Embryonic facial prominence (tissue), 1 donor: ENCODE results near the gene HOXD9.

Experiments
- DNase-seq: peaks from one replicate; pipeline ENCODE4 v3.0.0-alpha.2; 2016; ENCODE audit errors: extremely low spot score

Gene HOXD9

DNA sequence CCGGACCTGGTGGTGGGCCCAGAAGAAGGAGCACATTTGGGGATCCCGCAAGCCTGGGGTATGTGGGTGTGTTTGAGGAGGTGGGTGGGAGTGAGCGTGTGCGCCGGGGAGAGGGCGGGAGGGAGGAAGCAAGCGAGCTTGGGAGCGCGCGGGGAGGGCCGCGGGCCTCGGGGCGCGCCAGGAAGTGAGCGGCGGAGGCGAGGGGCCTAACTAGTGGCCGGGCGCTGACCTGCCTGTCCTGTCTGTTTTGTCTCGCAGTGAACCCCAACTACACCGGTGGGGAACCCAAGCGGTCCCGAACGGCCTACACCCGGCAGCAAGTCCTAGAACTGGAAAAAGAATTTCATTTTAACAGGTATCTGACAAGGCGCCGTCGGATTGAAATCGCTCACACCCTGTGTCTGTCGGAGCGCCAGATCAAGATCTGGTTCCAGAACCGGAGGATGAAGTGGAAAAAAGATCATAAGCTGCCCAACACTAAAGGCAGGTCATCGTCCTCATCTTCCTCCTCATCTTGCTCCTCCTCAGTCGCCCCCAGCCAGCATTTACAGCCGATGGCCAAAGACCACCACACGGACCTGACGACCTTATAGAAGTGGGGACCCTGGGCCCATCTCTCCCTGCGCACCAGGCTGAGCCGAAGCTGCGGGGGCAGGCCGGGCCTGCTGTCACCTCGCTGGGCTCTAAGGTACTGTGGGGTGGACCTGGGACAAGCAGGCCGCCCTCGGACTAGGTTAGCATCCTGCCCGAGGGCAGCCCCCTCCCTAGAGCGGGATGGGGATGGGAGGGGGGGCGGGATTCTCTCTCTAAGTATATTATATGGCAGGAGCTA, 30.0 kb downstream of the HOXD9 start:
- no peak for DNase-seq

DNA sequence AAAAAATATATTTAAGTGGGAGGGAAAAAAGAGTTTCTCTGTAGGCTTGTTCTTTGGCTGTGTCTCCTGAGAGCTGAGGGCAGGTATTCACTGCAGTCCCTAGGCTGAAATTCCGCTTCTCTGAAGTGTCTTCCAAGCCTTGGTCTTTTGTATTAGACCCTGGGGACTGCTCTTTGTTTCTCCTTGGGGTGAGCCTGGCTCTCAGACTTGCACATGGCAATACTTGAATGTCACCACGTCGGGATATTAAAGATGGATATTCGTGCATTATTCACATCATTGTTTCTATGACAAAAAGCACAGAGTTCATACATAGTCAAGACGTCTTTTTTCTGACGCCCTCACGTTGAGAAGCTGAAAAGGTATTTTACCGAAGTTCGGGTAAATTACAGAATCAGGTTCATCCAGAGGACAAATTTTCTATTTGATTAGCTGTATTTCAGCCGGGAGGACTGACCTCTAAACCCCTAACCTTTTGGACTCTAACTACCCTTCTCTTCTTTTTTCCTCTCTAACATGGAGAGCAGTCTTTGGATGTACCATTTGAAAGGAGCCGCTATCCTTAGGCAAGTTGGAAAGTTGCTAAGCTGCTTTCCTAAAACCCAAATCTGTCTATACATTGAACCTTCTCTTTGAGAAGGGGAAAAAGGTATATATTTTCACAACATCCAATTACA, 32.2 kb downstream of the HOXD9 start:
- no peak for DNase-seq

DNA sequence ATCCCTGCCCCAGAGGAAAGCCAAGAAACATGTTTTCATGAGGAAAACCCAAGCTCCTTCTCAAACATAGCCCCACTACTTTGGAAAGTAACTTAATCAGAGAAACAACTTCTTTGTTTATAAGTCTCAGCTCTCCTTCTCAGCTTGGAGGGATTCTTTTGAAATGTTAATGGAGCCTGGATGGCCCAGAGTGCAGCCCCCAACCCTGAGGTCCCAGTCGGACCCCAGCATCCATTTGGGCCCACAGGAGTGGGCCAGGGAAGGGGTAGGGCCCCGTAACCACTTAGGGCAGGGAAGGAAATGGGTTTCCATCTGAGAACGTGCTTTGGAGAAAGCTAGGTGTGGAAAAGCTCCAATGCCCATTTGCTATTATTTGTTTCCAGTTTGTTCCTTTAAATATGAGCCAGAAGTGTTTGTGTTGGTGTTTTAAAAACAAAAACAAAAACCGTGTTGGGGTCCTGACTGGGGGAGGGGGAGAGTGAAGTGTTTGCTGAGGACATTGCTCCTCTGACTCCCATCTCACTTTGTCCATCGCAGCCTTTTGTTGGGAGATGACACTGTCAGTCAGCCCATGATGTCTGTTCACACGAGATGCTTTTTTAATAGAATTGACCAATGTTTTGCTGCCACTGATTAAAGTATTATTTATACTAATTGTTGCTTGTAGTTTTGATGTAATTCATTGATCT, 33.0 kb downstream of the HOXD9 start:
- DNase-seq, result no peak

DNA sequence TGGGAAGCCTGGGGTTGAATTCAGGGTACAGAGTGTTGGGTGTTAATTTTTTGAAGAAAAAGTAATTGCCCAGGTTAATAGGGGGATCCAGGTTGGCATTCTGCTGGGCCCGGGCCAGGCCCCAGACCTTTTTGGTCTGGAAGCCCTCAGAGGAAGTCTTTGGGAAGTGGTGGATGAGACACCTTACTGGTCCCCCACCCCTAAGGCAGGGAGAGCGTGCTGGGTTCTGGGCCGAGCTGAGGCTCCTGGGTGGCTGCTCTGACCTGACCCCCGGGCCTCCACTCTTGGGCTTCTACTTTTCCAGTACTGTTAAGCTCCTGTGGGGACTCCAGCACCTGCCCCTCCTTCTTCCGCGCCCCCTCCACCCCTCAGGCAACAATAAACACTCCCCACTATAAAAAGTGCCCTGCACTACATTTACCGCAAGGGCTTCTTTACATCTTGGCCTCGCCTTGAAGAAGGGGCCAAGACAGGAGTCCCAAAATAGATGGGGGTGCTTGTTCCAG, 33.8 kb downstream of the HOXD9 start:
- no peak for DNase-seq

DNA sequence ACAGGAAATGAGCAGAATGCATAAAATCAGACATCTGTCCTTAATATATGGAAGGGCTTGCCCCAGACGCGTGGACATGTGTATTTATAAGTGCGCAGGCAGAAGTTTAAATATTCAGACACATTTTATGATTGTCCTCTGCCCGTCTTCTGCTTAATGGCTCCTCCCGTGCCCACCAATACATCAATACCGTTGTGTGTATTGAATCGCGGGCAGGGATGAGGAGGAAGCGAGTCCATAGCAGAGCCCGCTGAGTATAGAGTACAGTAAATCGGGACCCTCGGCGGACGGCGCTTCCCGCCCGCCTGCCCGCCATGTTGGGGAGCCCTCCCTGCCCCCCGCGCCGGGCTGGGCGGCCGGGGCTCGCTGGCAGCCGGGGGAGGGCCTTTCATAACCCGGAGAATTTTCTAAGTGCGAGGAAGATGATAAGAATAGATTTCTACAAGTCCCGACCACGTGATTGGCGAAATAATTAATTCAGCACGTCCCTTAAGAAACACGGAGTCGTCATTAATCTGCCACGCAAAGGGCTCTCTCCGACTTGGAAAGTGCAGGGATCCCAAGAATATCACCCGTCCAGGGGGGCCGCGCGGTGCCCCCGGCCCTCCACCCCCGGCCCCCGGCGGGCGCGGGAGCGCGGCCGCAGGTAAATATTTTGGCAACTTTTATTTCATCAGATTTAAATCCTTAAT, 34.4 kb downstream of the HOXD9 start, which contains the start of gene HOXD3:
Gene HOXD3, plus strand, starts transcription at position 501 of the 692 bp plus-strand sequence. CDS start 11,808 bp downstream, outside the sequence.
- no peak for DNase-seq

DNA sequence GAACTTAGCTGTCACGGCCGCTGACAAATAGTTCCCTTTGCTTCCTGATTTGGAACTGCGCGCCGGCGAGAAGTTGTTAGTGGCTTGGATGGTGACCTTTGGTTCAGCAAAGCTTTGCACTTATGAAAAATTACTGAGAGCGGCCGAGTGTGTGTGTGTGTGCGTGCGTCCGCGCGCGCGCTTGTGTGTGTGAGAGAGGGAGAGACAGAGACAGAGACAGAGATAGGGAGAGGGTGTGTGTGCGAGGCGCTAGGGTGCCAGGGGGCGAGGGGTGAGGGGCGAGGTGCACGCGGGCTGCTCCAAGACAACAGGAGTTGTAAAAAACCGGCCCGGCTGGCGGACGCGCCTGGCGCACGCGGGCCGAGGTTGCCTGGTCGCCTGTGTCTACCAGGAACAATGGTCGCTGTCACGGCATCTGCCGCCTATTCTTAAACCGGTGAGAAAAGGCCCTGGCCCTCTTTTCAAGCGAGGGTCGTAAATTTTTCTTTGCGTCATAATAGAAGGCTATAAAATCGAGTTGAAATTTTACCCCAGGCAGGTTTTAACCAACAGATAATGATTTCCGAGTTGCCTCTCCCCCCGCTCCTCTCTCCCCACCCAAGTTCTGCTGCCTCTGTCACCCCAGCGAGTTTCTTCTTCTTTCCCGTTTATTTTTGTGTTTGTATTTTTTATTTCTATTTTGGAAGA, 35.1 kb downstream of the HOXD9 start:
- no peak for DNase-seq

DNA sequence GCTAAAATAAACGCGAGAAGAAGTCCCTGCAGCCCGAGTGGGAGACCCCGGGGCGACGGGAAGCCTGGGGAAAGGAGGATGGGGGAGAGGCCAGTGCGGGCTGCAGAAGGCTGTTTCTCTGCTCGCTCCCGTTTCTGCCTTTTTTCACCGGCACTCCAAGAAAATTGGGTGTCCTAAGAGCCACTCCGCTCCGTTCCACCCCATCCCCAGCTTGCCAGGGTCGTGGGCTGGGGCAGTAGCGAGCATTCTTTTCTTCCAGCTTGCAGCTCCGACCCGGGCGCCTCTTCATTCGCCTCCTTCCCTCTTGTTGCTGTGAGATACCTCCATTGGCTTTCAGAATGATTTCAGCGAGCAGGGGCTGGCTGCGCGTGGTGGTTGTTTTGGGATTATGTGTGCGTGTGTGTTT, 35.7 kb downstream of the HOXD9 start:
- DNase-seq, result no peak

DNA sequence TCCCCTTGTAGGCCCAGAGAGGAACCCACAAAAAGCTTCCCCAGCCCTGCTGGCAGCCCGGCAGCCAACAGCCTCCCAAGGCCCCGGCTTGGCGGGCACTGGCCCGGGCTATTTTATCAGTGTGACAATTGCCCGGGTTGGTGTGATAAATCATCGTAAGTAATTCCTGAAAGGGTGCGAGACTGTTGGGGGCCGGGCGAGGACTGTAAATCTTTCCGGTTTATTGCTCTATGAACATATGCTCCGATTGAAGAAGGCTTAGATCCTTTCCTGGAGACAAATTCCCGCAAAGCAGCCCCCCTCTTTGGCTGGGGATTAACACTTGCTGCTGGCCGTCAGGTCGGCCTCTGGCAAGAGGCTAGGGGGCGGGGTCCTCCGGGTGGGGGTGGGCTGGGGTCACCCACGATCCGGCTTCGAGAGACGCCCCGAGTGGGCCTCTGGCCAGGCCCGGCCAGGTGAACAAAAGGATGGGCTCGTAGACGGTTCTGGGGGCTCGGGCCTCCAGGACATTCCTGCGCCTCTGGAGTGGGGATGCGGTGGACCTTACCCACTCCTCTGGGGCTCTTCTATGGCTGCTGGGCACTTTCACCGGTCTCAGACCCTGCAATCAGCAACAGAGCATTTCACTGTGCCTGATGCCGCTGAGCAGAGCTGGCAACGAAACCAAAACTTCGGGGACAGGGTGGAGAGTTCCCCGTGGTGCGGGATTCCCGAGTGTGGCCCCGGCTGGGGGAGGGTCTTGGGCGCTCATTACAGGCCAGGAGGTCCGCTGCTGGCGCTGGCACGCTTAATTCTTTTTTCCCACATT, 36.5 kb downstream of the HOXD9 start:
- no peak for DNase-seq

DNA sequence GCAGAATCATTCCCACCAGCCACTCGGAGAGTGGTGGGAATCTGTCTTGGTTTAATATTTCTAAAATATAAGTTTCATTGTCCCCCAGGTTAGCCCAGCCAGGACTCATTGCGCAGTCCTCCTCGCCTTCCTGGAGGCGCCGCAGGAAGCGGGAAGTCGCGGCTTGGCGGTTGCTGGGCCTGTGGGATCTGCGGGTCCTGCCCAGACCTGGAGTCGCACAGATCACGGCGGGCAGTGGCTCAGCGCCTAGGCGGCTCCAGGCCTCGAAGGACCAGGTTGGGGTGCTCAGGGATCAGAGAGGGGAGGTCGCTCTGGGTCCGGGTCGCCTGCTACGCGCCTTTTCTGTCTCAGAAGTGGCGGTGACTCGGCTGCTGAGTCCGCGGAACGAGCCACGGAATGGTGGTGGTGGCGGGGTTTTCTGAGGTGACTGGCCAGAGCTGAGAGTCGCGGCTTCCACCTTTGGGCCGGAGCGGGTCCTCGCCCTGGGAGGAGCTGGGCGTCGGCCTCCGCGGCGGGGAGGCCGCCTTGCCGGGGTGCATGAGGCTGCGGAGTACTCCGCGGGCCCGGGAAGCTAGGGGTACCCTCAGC, 37.2 kb downstream of the HOXD9 start:
- DNase-seq, result no peak

DNA sequence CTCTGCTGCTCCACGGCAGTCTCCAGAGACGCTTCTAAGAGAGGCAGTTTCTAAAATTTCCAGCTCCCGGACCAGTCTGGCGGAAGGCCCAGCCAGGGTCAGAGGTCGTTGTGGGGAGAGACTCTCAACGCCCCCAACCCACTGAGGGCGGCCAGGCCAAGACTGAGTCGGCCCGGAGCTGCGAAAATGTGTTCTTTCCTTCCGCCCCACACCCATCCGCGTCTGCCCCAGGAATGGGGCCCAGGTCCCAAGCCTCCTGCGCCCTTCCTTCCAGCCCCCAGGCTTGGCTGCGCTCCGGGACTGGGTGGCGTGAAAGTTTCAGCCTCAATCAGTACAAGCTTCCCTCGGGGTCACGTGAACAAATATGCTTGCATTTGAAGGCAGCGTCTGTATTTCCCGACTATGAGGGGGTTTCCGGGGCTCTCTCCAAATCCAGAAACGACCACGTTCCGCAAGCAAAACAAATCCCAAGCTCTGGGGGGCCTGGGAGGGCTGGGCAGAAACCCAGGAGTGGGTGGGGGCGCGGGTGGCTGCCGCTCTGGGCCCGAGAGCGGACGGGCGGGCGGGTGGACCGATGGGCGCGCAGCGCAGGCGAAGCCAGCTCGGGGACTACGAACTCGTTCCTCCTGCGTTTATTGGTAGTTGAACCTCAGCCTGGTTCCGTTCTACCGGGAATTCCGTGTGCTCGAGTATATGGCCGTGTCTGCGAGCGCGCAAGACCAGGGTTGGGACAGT, 37.9 kb downstream of the HOXD9 start:
- no peak for DNase-seq

DNA sequence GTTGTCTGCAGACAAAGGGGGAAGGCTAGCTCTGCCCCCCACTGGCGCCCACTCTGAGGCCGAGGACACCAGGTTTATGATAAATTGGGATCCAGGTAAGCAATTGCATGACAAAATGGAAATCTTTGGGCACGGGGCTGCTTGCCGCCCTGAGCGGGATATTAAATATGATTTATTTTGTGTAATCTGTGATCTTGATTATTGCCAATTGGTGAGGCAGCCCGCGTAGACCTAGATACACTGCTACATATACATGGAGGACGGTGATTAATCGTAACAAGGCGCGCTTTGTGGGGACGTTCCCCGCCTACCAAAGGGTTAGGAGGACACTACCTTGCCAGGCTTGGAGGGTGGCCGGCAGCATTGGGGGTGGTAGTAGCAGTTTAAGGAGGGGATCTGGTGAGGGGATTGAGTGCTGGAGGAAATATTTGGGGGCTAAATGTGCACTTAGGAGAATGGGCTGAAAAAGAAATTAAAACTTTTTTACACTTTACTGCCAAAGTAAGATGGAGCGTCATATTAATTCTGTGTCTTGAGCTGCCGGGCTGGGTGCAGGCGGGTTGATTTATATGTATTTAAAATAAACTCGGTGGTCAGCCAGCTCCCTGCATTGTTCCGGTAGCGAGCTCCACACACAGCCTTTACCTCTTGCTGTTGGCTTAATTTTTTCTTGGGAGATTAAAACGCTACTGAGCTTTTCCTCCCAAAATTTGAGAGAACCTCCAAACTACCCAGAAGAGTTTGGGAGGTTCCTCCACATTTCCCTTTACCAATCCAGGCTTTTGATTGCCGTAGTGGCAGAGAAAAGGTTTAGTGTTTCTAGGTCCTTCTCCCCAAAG, 38.7 kb downstream of the HOXD9 start:
- no peak for DNase-seq

DNA sequence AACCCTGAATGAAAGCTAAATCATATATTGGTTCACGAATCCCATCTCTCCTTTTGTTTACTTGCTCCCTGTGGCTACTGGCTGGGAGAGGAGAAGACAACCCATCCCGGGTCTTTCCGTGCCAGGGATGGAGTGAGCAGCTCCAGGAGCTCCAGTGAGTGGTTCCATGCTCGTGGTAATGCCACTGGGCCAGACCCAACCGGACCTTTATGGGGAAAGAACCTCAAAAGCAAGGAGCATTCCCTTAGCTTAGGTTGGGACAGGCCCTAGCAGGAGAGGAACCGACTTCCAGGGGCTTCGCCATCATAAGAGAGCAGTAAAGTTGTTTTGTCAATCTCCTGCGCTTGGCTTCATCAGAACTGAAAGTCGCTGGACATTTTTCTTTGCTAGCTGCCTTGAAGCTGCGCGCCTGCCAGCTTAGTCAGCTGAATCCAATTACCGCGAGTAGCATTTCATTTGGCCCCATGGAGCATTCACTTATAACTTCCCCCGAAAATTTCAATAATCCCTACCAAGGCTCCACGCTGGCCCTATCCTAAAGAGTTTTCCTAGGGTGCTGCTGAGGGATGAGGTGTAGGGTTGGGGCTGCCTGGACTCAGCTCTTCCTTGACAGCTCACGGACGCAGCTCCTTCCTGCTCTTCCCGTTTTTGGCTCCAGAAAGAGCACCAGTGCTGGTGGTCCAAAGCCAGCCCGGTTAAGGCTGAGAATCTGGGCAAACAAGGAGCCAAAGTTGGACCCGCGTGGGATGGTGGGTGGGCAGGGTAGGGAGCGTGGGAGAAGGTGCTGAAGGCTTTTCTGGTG, 39.5 kb downstream of the HOXD9 start:
- no peak for DNase-seq

DNA sequence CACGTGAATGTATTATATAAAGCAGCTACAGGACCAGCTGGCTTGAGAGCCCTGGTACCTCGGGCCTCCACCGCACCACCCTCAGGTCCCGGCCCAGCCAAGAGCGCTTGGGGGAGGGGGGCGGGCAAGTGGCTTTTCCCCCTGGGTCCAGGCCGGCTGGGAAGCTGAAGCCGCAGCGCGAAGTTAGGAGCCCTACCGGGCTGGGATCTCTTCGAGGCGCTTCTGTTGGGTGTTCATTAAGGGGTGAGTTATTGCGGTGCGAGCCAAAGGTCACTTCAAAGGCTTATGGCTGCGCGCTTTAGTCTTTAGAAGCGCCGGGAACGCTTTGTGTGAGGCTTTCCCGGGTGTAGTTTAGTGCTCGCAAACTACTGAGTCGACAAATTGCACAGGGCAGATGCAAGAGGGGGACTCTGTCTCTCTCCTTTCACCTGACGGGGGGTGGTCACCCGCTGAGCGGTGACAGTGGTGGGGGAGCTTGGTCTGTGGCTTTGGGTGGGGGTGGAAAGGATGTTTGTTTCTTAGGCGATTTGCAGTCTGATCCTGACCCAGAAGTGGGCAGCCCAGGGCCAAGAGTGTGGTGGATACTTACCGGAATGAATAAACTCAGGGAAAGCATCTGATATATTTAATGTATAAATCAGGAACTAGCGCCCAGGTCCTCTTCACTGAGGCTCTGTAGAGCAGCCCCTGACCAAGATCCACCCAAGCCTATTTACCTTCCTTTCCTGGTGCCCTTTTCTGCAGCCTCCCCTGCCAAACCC, 40.6 kb downstream of the HOXD9 start:
- DNase-seq, result no peak

DNA sequence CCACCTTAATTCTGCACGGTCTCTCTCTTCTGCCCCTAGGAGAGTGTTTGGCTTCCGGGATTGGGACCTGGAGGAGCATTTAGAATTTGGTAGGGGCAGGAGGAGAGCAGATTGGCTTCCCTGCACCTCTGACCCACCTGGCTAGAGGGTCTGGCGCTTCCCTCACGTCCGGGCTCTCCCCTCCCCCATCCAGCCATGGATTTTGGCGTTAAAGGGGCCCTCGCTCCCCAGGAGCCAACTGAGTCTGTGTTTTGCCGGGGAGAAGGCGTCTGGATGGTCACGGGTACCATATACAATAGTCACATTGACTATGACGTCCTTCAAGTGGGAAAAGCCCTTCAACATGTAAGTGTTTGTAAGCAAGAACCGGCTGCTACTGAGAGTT, 41.1 kb downstream of the HOXD9 start:
- no peak for DNase-seq

DNA sequence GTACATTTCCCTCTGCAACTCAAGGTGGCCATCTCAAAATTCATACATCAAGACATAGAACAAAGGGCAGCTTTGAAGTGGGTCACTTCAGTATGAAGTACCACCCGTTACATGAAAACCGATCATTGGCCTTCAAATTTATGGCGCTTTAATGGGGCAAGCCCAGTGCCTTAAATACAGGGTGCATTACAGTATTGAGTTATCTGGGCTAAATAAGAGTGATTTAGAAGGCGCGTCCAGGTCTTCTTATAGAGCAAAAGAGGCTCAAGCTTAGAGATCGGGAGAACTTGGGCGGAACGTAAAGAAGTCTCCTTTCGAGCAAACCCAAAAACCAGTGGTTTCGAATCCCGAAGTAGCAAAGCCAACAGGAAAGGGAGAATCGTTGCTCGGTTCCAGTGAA, 41.7 kb downstream of the HOXD9 start:
- DNase-seq, result no peak

DNA sequence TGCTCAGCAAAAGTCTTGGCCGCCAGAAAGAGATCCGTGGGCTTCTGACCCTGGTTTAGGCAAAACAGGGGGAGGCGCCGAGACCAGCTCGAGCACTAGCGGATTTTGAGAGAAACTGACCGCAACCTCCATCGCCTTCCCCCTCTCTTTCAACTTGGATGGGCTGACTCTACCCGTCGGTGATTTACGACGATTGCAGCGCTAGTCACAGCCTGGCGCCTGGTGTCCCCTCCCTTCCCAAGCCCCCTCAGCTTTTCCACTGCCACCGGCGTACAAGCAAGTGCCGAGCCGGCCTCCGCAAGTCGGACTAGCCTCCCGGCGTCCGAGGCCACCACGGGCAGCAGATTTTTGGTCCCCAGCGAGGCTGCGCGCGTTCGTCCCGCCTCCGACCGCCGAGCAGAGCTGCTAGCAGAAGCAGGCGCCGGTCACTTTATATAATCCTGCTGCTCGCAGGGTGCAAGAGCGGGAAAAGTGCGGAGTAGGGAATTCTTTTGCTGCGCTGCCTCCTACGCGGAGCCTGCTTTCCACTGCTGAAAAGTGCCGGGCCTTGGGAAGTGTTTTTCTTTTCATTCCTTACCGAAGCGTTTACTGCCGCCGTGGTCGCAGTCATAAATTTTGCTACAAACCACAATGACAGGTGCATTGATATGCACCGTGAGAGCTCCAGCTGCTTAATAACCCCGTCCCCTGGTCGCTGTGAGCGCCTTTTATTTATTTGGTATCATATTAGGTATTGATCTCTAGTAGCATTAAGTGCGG, 42.3 kb downstream of the HOXD9 start:
- no peak for DNase-seq
